Heart left ventricle (tissue), 13 donors: ENCODE measurements around the gene FBXL17.

Experiments
- POLR2A ChIP-seq, 2 donors: fragments of 450-650 bp; IDR thresholded peaks; one replicate each; pipeline ENCODE4 v1.6.1; 2017; ENCODE audit warnings: antibody characterized with exemption in 2 of 2, mild to moderate bottlenecking in 2 of 2, moderate library complexity in 2 of 2
- TF ChIP-seq, protein P1 (sequence below), 12 donors: fragments of 200-600 bp; sonication (generic) in 4 of 12; IDR thresholded peaks; one replicate each; pipeline versions ENCODE4 v1.5.0 to v1.8.0; 2018 to 2022; ENCODE audit warnings: antibody characterized with exemption in 12 of 12, mild to moderate bottlenecking in 5 of 12
- donor health status: ischemic (EF 13 %, LVEDD 7.1; RV severe dilation, severe dysfunction).
- donor health status: DM: no; HTN: yes; CAD: no.
- donor health status: DM: no; HTN: no; CAD: no.
- donor health status: ischemic (EF 25% LVEDD 6.9; RV normal size, moderate dysfunction).
- donor health status: ischemic (EF 25% LVEDD 5.7; RV mildly dilated, moderate dysfunction).
- donor health status: ischemic (EF 35%, LVEDD 5.7; RV mildly dilated, moderate dysfunction).
- donor health status: nonischemic (EF 11% LVEDD 7.7; RV severe dilation, severe dysfunction).
- donor health status: DM: yes; HTN: yes; CAD: no.
- donor health status: PGD.
- donor health status: ischemic (EF 29% LVEDD 5.4; RV normal size, mild dysfunction).
- donor health status: nonischemic (EF 23%, LVEDD 6.1; RV moderate dilation, normal function).

DNA sequence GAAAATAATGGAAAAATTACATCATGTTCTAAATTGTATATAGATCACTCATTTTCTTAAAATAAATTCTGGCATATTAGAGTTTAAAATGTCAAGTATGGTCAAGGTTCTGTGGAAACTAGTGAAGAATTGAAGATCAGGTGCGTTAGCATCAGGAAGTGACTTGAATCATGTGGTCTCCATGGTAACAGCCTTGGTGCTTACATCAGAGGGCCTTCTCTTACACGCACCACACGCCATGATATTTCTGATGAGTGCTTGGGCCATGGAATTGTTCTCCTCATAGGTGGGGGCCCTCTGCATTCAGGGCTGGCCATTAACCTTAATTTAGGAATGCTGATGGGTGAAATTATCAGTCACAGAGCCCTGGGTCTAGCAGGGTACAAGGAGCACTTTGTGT lies 423.0 kb downstream of the FBXL17 start:
- TF ChIP-seq, protein P1, sequence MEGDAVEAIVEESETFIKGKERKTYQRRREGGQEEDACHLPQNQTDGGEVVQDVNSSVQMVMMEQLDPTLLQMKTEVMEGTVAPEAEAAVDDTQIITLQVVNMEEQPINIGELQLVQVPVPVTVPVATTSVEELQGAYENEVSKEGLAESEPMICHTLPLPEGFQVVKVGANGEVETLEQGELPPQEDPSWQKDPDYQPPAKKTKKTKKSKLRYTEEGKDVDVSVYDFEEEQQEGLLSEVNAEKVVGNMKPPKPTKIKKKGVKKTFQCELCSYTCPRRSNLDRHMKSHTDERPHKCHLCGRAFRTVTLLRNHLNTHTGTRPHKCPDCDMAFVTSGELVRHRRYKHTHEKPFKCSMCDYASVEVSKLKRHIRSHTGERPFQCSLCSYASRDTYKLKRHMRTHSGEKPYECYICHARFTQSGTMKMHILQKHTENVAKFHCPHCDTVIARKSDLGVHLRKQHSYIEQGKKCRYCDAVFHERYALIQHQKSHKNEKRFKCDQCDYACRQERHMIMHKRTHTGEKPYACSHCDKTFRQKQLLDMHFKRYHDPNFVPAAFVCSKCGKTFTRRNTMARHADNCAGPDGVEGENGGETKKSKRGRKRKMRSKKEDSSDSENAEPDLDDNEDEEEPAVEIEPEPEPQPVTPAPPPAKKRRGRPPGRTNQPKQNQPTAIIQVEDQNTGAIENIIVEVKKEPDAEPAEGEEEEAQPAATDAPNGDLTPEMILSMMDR (IDR thresholded peaks at IDR 0.05): no peak
- no peak for TF ChIP-seq POLR2A (IDR thresholded peaks at IDR 0.05)
